H1 (cell line): ENCODE measurements around the gene MTX1.

ENCODE experiments used
- CTBP2 ChIP-seq: IDR thresholded peaks from 2 replicates; pipeline ENCODE4 v1.7.0; 2011; ENCODE audit warnings: borderline replicate concordance, mild to moderate bottlenecking, moderate library complexity, mixed read lengths, low read length; ENCODE audit not compliant: insufficient read depth, insufficient read length
- EP300 ChIP-seq, 2 experiments: IDR thresholded peaks; 1 replicate in 1 of 2; 2 replicates in 1 of 2; pipeline ENCODE4 v1.6.1; 2011 to 2012; ENCODE audit warnings: low read depth in 2 of 2, low read length in 2 of 2, mild to moderate bottlenecking in 2 of 2, borderline replicate concordance in 1 of 2, inconsistent platforms in 1 of 2, moderate library complexity in 1 of 2
- EZH2 ChIP-seq: fragments of 200-600 bp; sonication (generic); IDR thresholded peaks from 2 replicates; pipeline ENCODE4 v1.7.1; 2012; ENCODE audit warnings: low read depth, mild to moderate bottlenecking, moderate library complexity, low read length, inconsistent platforms; ENCODE audit not compliant: severe bottlenecking
- JUND ChIP-seq: IDR thresholded peaks from 2 replicates; pipeline ENCODE4 v1.6.1; 2011; ENCODE audit warnings: mild to moderate bottlenecking, improper control_type of control experiment, low read length
- POLR2A ChIP-seq, 2 experiments: IDR thresholded peaks; 1 replicate in 1 of 2; 2 replicates in 1 of 2; pipeline ENCODE4 v1.6.1; 2011; ENCODE audit warnings: low read depth in 2 of 2, low read length in 2 of 2, mild to moderate bottlenecking in 2 of 2; ENCODE audit errors: control extremely low read depth in 1 of 2
- RAD21 ChIP-seq, 2 experiments: IDR thresholded peaks in 1 of 2; conservative IDR thresholded peaks in 1 of 2; 2 replicates each; pipeline ENCODE4 v1.6.1; 2011; ENCODE audit warnings: low read depth in 2 of 2, low read length in 2 of 2, improper control_type of control experiment in 1 of 2, inconsistent platforms in 1 of 2, mild to moderate bottlenecking in 1 of 2, moderate library complexity in 1 of 2
- RNF2 ChIP-seq: fragments of 200-900, 300-1000 bp; sonication (generic); IDR thresholded peaks from 2 replicates; pipeline ENCODE4 v1.7.1; 2016; ENCODE audit warnings: borderline replicate concordance, low read depth, mild to moderate bottlenecking, antibody characterized with exemption, low read length; ENCODE audit not compliant: poor library complexity, severe bottlenecking; ENCODE audit errors: missing control alignments
- SIN3A ChIP-seq, 2 experiments: IDR thresholded peaks in 1 of 2; conservative IDR thresholded peaks in 1 of 2; 2 replicates each; pipeline ENCODE4 v1.6.1; 2011 to 2012; ENCODE audit warnings: low read length in 2 of 2, improper control_type of control experiment in 1 of 2, low read depth in 1 of 2, mild to moderate bottlenecking in 1 of 2
- SIX5 ChIP-seq: IDR thresholded peaks from 2 replicates; pipeline ENCODE4 v1.6.1; 2011; ENCODE audit warnings: mild to moderate bottlenecking, low read depth, low read length
- SRF ChIP-seq: IDR thresholded peaks from 2 replicates; pipeline ENCODE4 v1.6.1; 2011; ENCODE audit warnings: mild to moderate bottlenecking, low read depth, low read length, moderate library complexity
- TAF1 ChIP-seq: IDR thresholded peaks from 2 replicates; pipeline ENCODE4 v1.6.1; 2011; ENCODE audit warnings: mild to moderate bottlenecking, low read depth, low read length
- TBP ChIP-seq: IDR thresholded peaks from 2 replicates; pipeline ENCODE4 v1.6.1; 2011; ENCODE audit warnings: low read depth, low read length, improper control_type of control experiment
- TF ChIP-seq, protein P1 (sequence below), 3 experiments: IDR thresholded peaks; 1 replicate in 2 of 3; 2 replicates in 1 of 3; pipeline versions ENCODE4 v1.5.1 to v1.6.1; 2011; ENCODE audit warnings: low read length in 3 of 3, mild to moderate bottlenecking in 3 of 3, inconsistent platforms in 2 of 3, low read depth in 1 of 3, moderate library complexity in 1 of 3; ENCODE audit not compliant: insufficient read depth in 1 of 3; ENCODE audit errors: control extremely low read depth in 1 of 3
- TF ChIP-seq, protein P2 (sequence below): IDR thresholded peaks from 2 replicates; pipeline ENCODE4 v1.6.1; 2012; ENCODE audit warnings: low read length, inconsistent platforms

DNA sequence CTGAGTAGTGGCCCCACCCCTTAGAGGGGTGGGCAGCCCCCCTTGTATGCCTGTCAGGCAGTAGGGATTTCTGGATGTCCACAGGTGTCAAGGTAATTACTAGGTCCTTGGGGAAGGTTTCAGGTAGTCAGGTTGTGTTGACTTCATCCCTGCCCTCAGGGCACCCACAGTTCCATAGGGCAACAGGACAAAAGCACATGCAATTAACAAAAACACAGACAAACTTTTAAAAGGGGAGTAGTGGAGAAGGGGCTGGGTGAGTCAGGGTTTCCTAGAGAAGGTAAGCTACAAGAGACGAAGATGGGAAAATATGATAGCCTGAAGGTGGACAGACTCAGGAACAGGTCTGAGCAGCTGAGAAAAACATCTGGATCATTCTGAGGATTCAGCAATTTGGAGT, 49.5 kb upstream of the MTX1 start:
- TF ChIP-seq, protein P1, sequence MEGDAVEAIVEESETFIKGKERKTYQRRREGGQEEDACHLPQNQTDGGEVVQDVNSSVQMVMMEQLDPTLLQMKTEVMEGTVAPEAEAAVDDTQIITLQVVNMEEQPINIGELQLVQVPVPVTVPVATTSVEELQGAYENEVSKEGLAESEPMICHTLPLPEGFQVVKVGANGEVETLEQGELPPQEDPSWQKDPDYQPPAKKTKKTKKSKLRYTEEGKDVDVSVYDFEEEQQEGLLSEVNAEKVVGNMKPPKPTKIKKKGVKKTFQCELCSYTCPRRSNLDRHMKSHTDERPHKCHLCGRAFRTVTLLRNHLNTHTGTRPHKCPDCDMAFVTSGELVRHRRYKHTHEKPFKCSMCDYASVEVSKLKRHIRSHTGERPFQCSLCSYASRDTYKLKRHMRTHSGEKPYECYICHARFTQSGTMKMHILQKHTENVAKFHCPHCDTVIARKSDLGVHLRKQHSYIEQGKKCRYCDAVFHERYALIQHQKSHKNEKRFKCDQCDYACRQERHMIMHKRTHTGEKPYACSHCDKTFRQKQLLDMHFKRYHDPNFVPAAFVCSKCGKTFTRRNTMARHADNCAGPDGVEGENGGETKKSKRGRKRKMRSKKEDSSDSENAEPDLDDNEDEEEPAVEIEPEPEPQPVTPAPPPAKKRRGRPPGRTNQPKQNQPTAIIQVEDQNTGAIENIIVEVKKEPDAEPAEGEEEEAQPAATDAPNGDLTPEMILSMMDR (IDR thresholded peaks at IDR 0.05; ENCODE audit: control extremely low read depth in 1 of 3, insufficient read depth in 1 of 3, low read depth in 1 of 3, low read length in 3 of 3): no peak
- TF ChIP-seq JUND (no peak), SRF (no peak), RAD21 (IDR thresholded peaks at IDR 0.05 in 1 of 2, conservative IDR thresholded peaks at IDR 0.05 in 1 of 2; ENCODE audit: low read depth in 2 of 2, low read length in 2 of 2) (no peak), CTBP2 (no peak), EZH2 (no peak), RNF2 (no peak), SIX5 (no peak), TAF1 (no peak), POLR2A (IDR thresholded peaks at IDR 0.05; ENCODE audit: control extremely low read depth in 1 of 2, low read depth in 2 of 2, low read length in 2 of 2) (no peak), SIN3A (conservative IDR thresholded peaks at IDR 0.05 in 1 of 2, IDR thresholded peaks at IDR 0.05 in 1 of 2; ENCODE audit: low read depth in 1 of 2, low read length in 2 of 2) (no peak), TBP (no peak), EP300 (IDR thresholded peaks at IDR 0.05; ENCODE audit: borderline replicate concordance in 1 of 2, low read depth in 2 of 2, low read length in 2 of 2) (no peak)
- TF ChIP-seq, protein P2, sequence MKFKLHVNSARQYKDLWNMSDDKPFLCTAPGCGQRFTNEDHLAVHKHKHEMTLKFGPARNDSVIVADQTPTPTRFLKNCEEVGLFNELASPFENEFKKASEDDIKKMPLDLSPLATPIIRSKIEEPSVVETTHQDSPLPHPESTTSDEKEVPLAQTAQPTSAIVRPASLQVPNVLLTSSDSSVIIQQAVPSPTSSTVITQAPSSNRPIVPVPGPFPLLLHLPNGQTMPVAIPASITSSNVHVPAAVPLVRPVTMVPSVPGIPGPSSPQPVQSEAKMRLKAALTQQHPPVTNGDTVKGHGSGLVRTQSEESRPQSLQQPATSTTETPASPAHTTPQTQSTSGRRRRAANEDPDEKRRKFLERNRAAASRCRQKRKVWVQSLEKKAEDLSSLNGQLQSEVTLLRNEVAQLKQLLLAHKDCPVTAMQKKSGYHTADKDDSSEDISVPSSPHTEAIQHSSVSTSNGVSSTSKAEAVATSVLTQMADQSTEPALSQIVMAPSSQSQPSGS: no peak
